ENCODE measurements around the gene BAK1.

The BAK1 gene

DNA sequence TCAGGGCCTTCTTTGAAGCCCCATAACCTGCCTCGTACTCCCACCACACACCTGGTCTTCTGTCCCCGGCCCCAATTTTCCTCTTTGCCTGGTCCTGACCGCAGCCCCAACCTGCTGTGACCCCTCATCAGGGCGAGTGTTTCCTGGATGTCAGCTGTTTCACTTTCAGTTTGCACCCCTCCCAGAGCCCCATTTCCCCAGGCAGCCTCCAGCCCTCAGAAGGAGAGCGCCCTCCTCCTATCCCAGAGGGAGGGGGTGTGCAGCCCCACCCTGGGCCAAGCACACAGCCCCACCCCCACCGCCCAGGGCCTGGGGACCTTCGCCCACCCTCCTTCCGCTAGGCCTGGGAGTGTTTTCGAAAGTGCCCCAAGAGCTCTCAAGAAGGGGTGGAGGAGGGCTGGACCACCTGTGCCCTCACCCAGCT is 1.5 kb downstream of the BAK1 start:
- H2AK5ac ChIP-seq (ENCODE audit: low read length, severe bottlenecking) = peak overlapping the region; percentile 42
- no peak overlapping the region for H3K23ac ChIP-seq (ENCODE audit: low read length in 2 of 2)
- no peak overlapping the region for H3K27ac ChIP-seq (ENCODE audit: low read length, poor library complexity, severe bottlenecking)
- no peaks in the 10 kb centered on the region for H3K9me3 ChIP-seq (ENCODE audit: control insufficient read depth, low read length)
- H3K4me3 ChIP-seq (ENCODE audit: insufficient read depth in 1 of 2, low read depth in 1 of 2, low read length in 2 of 2) = peak overlapping the region in 1 of 2 experiments; percentile 91
- peaks cover 13% of the 10 kb centered on the region for H3K4me1 ChIP-seq (ENCODE audit: control insufficient read depth, insufficient read depth, low read depth, low read length)
- peaks cover 23% of the 10 kb centered on the region for H3K79me1 ChIP-seq (replicated peaks; ENCODE audit: low read length, poor library complexity, severe bottlenecking)
- no peak overlapping the region for H2BK120ac ChIP-seq (ENCODE audit: low read depth, low read length)
- peak overlapping the region in 1 of 2 experiments; percentile 77 for H3K4ac ChIP-seq (ENCODE audit: low read depth in 1 of 2, low read length in 2 of 2)
- H3K27me3 ChIP-seq (ENCODE audit: control insufficient read depth in 1 of 2, insufficient read depth in 1 of 2, low read length in 2 of 2) = no peaks in the 10 kb centered on the region
- peaks cover 43 to 44% of the 10 kb centered on the region in 2 experiments for H3K36me3 ChIP-seq (ENCODE audit: control insufficient read depth in 1 of 2, insufficient read depth in 2 of 2, low read depth in 1 of 2, low read length in 2 of 2)
- H2AFZ ChIP-seq (ENCODE audit: low read depth, low read length) = no peak overlapping the region
- no peak overlapping the region for H3K18ac ChIP-seq (ENCODE audit: low read depth in 1 of 2, low read length in 2 of 2)
- peak overlapping the region; percentile 42 for H3K4me2 ChIP-seq (ENCODE audit: low read length, poor library complexity, severe bottlenecking)
- peak overlapping the region; percentile 91 for H3K9ac ChIP-seq (ENCODE audit: low read length)
- H3K14ac ChIP-seq (ENCODE audit: low read length in 2 of 2) = peak overlapping the region in 1 of 2 experiments; percentile 45
- WGBS = 96% methylated on average over 8 of the region's 9 CpGs
- no peak for DNase-seq
- H2BK15ac ChIP-seq (ENCODE audit: low read depth, poor library complexity, severe bottlenecking) = no peak overlapping the region
- no peak overlapping the region for H4K91ac ChIP-seq (ENCODE audit: low read length)
- no peak overlapping the region for H4K8ac ChIP-seq (ENCODE audit: low read length)
- no peak overlapping the region for H2BK5ac ChIP-seq (ENCODE audit: low read depth, low read length, poor library complexity, severe bottlenecking)
- peak overlapping the region in 1 of 2 experiments; percentile 18 for H2BK12ac ChIP-seq (ENCODE audit: low read length in 2 of 2)

DNA sequence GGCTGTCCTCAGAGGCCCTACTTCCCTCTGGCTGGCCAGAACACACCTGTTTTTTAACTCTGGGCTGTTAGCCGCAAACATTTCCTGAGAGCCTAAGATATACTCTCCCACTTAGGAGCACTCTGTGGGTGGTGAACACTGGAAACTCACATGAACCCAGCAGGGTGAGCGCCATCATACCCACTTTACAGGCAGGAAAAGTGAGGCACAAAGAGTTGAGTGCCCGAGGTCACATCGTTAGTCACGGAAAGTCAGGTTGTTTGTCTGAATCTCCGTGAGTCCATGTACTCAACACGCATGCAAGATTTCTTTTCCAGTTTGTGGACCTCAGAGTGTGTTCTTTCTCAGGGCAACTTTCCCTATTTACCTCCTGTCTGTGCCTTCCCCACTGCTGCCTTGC is 1.9 kb downstream of the BAK1 start:
- 95% methylated on average over 7 of the region's 7 CpGs for WGBS
- no peak overlapping the region for H2BK5ac ChIP-seq (ENCODE audit: low read depth, low read length, poor library complexity, severe bottlenecking)
- no peak overlapping the region for H3K27ac ChIP-seq (ENCODE audit: low read length, poor library complexity, severe bottlenecking)
- H3K79me1 ChIP-seq (replicated peaks; ENCODE audit: low read length, poor library complexity, severe bottlenecking) = peaks cover 23% of the 10 kb centered on the region
- no peak overlapping the region for H3K18ac ChIP-seq (ENCODE audit: low read depth in 1 of 2, low read length in 2 of 2)
- H3K27me3 ChIP-seq (ENCODE audit: control insufficient read depth in 1 of 2, insufficient read depth in 1 of 2, low read length in 2 of 2) = no peaks in the 10 kb centered on the region
- no peak overlapping the region for H2AFZ ChIP-seq (ENCODE audit: low read depth, low read length)
- H3K36me3 ChIP-seq (ENCODE audit: control insufficient read depth in 1 of 2, insufficient read depth in 2 of 2, low read depth in 1 of 2, low read length in 2 of 2) = peaks cover 44 to 47% of the 10 kb centered on the region in 2 experiments
- no peak overlapping the region for H2BK15ac ChIP-seq (ENCODE audit: low read depth, poor library complexity, severe bottlenecking)
- no peaks in the 10 kb centered on the region for H3K9me3 ChIP-seq (ENCODE audit: control insufficient read depth, low read length)
- no peak for DNase-seq
- H2BK120ac ChIP-seq (ENCODE audit: low read depth, low read length) = no peak overlapping the region
- H3K4me2 ChIP-seq (ENCODE audit: low read length, poor library complexity, severe bottlenecking) = no peak overlapping the region
- no peak overlapping the region for H3K14ac ChIP-seq (ENCODE audit: low read length in 2 of 2)
- no peak overlapping the region for H2BK12ac ChIP-seq (ENCODE audit: low read length in 2 of 2)
- peak overlapping the region; percentile 91 for H3K9ac ChIP-seq (ENCODE audit: low read length)
- H3K23ac ChIP-seq (ENCODE audit: low read length in 2 of 2) = no peak overlapping the region
- H3K4me3 ChIP-seq (ENCODE audit: insufficient read depth in 1 of 2, low read depth in 1 of 2, low read length in 2 of 2) = peak overlapping the region in 1 of 2 experiments; percentile 91
- no peak overlapping the region for H3K4ac ChIP-seq (ENCODE audit: low read depth in 1 of 2, low read length in 2 of 2)
- H2AK5ac ChIP-seq (ENCODE audit: low read length, severe bottlenecking) = no peak overlapping the region
- H4K91ac ChIP-seq (ENCODE audit: low read length) = no peak overlapping the region
- H4K8ac ChIP-seq (ENCODE audit: low read length) = peak overlapping the region; percentile 65
- peaks cover 13% of the 10 kb centered on the region for H3K4me1 ChIP-seq (ENCODE audit: control insufficient read depth, insufficient read depth, low read depth, low read length)

- DNase-seq = no peak
- Histone ChIP-seq H2AFZ (ENCODE audit: low read depth, low read length) (no peak overlapping the region), H3K4me2 (ENCODE audit: low read length, poor library complexity, severe bottlenecking) (no peak overlapping the region), H3K9me3 (ENCODE audit: control insufficient read depth, low read length) (no peaks in the 10 kb centered on the region), H3K79me1 (replicated peaks; ENCODE audit: low read length, poor library complexity, severe bottlenecking) (peaks cover 23% of the 10 kb centered on the region), H3K27me3 (ENCODE audit: control insufficient read depth in 1 of 2, insufficient read depth in 1 of 2, low read length in 2 of 2) (no peaks in the 10 kb centered on the region), H3K14ac (ENCODE audit: low read length in 2 of 2) (no peak overlapping the region), H4K91ac (ENCODE audit: low read length) (no peak overlapping the region), H2BK12ac (ENCODE audit: low read length in 2 of 2) (no peak overlapping the region), H3K27ac (ENCODE audit: low read length, poor library complexity, severe bottlenecking) (no peak overlapping the region), H3K4me3 (ENCODE audit: insufficient read depth in 1 of 2, low read depth in 1 of 2, low read length in 2 of 2) (no peak overlapping the region), H3K4ac (ENCODE audit: low read depth in 1 of 2, low read length in 2 of 2) (no peak overlapping the region), H3K4me1 (ENCODE audit: control insufficient read depth, insufficient read depth, low read depth, low read length) (peaks cover 13% of the 10 kb centered on the region), H2BK120ac (ENCODE audit: low read depth, low read length) (no peak overlapping the region), H3K9ac (ENCODE audit: low read length) (no peak overlapping the region), H3K18ac (ENCODE audit: low read depth in 1 of 2, low read length in 2 of 2) (no peak overlapping the region), H2AK5ac (ENCODE audit: low read length, severe bottlenecking) (no peak overlapping the region), H2BK15ac (ENCODE audit: low read depth, poor library complexity, severe bottlenecking) (no peak overlapping the region), H3K23ac (ENCODE audit: low read length in 2 of 2) (no peak overlapping the region), H2BK5ac (ENCODE audit: low read depth, low read length, poor library complexity, severe bottlenecking) (no peak overlapping the region), H3K36me3 (ENCODE audit: control insufficient read depth in 1 of 2, insufficient read depth in 2 of 2, low read depth in 1 of 2, low read length in 2 of 2) (peaks cover 44 to 47% of the 10 kb centered on the region in 2 experiments), H4K8ac (ENCODE audit: low read length) (no peak overlapping the region)
- 96% methylated on average over 6 of the region's 6 CpGs for WGBS
These were observed 2.4 kb downstream of the BAK1 start for GRCh38 chr6:33577718-33578117.

DNA sequence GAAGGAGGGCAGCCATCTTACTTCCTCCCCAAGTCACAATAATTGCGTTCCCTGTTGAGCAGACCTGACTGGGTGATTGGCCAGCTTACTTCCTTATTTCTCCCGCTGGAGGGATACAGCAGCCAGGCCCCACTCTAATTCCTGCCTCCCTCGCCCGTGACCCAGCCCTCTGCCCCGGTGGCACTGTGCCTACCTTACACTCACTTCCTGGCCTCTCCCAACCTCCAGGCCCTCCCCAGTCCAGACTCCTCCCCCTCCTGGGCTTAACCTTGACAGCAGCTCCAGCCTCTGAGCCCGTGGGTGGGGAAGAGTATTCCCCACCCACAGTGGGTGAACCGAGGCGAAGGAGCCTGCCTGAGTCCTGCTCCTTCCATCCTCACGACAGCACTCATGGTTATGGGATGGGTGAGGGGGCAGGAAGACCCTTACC is 3.0 kb downstream of the BAK1 start:
- WGBS = 96% methylated on average over 9 of the region's 9 CpGs
- no peak overlapping the region for H2AFZ ChIP-seq (ENCODE audit: low read depth, low read length)

More for the DNA sequence above, 3.0 kb downstream of the BAK1 start:
- no peak overlapping the region for H3K9ac ChIP-seq (ENCODE audit: low read length)
- H3K4me1 ChIP-seq (ENCODE audit: control insufficient read depth, insufficient read depth, low read depth, low read length) = peaks cover 13% of the 10 kb centered on the region
- DNase-seq = no peak
- H3K4me3 ChIP-seq (ENCODE audit: insufficient read depth in 1 of 2, low read depth in 1 of 2, low read length in 2 of 2) = no peak overlapping the region
- H3K18ac ChIP-seq (ENCODE audit: low read depth in 1 of 2, low read length in 2 of 2) = no peak overlapping the region
- H3K36me3 ChIP-seq (ENCODE audit: control insufficient read depth in 1 of 2, insufficient read depth in 2 of 2, low read depth in 1 of 2, low read length in 2 of 2) = peaks cover 47 to 53% of the 10 kb centered on the region in 2 experiments
- no peak overlapping the region for H2AK5ac ChIP-seq (ENCODE audit: low read length, severe bottlenecking)
- H2BK15ac ChIP-seq (ENCODE audit: low read depth, poor library complexity, severe bottlenecking) = no peak overlapping the region
- no peak overlapping the region for H3K27ac ChIP-seq (ENCODE audit: low read length, poor library complexity, severe bottlenecking)
- no peak overlapping the region for H2BK5ac ChIP-seq (ENCODE audit: low read depth, low read length, poor library complexity, severe bottlenecking)
- H3K9me3 ChIP-seq (ENCODE audit: control insufficient read depth, low read length) = no peaks in the 10 kb centered on the region
- no peak overlapping the region for H3K14ac ChIP-seq (ENCODE audit: low read length in 2 of 2)
- no peaks in the 10 kb centered on the region for H3K27me3 ChIP-seq (ENCODE audit: control insufficient read depth in 1 of 2, insufficient read depth in 1 of 2, low read length in 2 of 2)
- peaks cover 23% of the 10 kb centered on the region for H3K79me1 ChIP-seq (replicated peaks; ENCODE audit: low read length, poor library complexity, severe bottlenecking)
- no peak overlapping the region for H2BK120ac ChIP-seq (ENCODE audit: low read depth, low read length)
- H3K4me2 ChIP-seq (ENCODE audit: low read length, poor library complexity, severe bottlenecking) = no peak overlapping the region
- no peak overlapping the region for H2BK12ac ChIP-seq (ENCODE audit: low read length in 2 of 2)
- H4K8ac ChIP-seq (ENCODE audit: low read length) = no peak overlapping the region
- H3K23ac ChIP-seq (ENCODE audit: low read length in 2 of 2) = no peak overlapping the region
- no peak overlapping the region for H4K91ac ChIP-seq (ENCODE audit: low read length)
- no peak overlapping the region for H3K4ac ChIP-seq (ENCODE audit: low read depth in 1 of 2, low read length in 2 of 2)

Data from mesenchymal stem cell (in vitro differentiated cells and primary cell).